HEK293 (cell line): ENCODE data around the gene CCDC24.
A peak's percentile ranks its signal among the peaks of the same experiment; 100 is the strongest.

Experiments
- EGR2 ChIP-seq: fragments of 450-650 bp; formaldehyde crosslinking; IDR thresholded peaks from 2 replicates; pipeline ENCODE4 v1.5.1; 2016; ENCODE audit warnings: low read depth, missing biosample characterization, missing genetic modification characterization
- HIC1 ChIP-seq: fragments of 450-650 bp; formaldehyde crosslinking; IDR thresholded peaks from 2 replicates; pipeline ENCODE4 v1.5.1; 2016; ENCODE audit warnings: missing biosample characterization, missing genetic modification characterization
- HOXC10 ChIP-seq: sonication (generic); formaldehyde crosslinking; IDR thresholded peaks from 2 replicates; pipeline ENCODE4 v1.8.1; 2023; ENCODE audit warnings: mild to moderate bottlenecking, missing genetic modification reagents
- HOXD13 ChIP-seq: sonication (generic); formaldehyde crosslinking; IDR thresholded peaks from 2 replicates; pipeline ENCODE4 v1.8.0; 2022; ENCODE audit warnings: missing genetic modification reagents, borderline replicate concordance
- IKZF3 ChIP-seq: fragments of 450-650 bp; IDR thresholded peaks from 2 replicates; pipeline ENCODE4 v1.5.0; 2018; ENCODE audit warnings: missing biosample characterization, mild to moderate bottlenecking, missing genetic modification characterization, moderate library complexity
- KLF10 ChIP-seq: fragments of 450-650 bp; IDR thresholded peaks from 2 replicates; pipeline ENCODE4 v1.5.1; 2018; ENCODE audit warnings: missing biosample characterization, mild to moderate bottlenecking, missing genetic modification characterization
- KLF7 ChIP-seq: fragments of 450-650 bp; formaldehyde crosslinking; IDR thresholded peaks from 2 replicates; pipeline ENCODE4 v1.5.1; 2016; ENCODE audit warnings: missing biosample characterization, missing genetic modification characterization, borderline replicate concordance
- KLF8 ChIP-seq: fragments of 450-650 bp; formaldehyde crosslinking; IDR thresholded peaks from 2 replicates; pipeline ENCODE4 v1.5.1; 2016; ENCODE audit warnings: missing biosample characterization, missing genetic modification characterization
- KLF9 ChIP-seq: fragments of 450-650 bp; formaldehyde crosslinking; IDR thresholded peaks from 2 replicates; pipeline ENCODE4 v1.5.1; 2016; ENCODE audit warnings: missing biosample characterization, missing genetic modification characterization, low read depth
- MEIS1 ChIP-seq: sonication (generic); formaldehyde crosslinking; IDR thresholded peaks from 2 replicates; pipeline ENCODE4 v1.8.1; 2022; ENCODE audit warnings: missing genetic modification reagents, mild to moderate bottlenecking, borderline replicate concordance
- SALL2 ChIP-seq: fragments of 450-650 bp; formaldehyde crosslinking; IDR thresholded peaks from 2 replicates; pipeline ENCODE4 v1.5.0; 2017; ENCODE audit warnings: missing biosample characterization, mild to moderate bottlenecking, missing genetic modification characterization, borderline replicate concordance
- SCRT2 ChIP-seq: fragments of 450-650 bp; formaldehyde crosslinking; IDR thresholded peaks from 2 replicates; pipeline ENCODE4 v1.5.1; 2016; ENCODE audit warnings: missing biosample characterization, missing genetic modification characterization
- SP2 ChIP-seq: fragments of 450-650 bp; formaldehyde crosslinking; IDR thresholded peaks from 2 replicates; pipeline ENCODE4 v1.5.1; 2016; ENCODE audit warnings: missing biosample characterization, missing genetic modification characterization
- ZBTB21 ChIP-seq: fragments of 450-650 bp; formaldehyde crosslinking; IDR thresholded peaks from 2 replicates; pipeline ENCODE4 v1.5.1; 2017; ENCODE audit warnings: missing biosample characterization, missing genetic modification characterization
- ZBTB48 ChIP-seq: fragments of 450-650 bp; formaldehyde crosslinking; IDR thresholded peaks from 2 replicates; pipeline ENCODE4 v1.5.1; 2016; ENCODE audit warnings: missing biosample characterization, missing genetic modification characterization
- ZFP69B ChIP-seq: fragments of 450-650 bp; formaldehyde crosslinking; IDR thresholded peaks from 2 replicates; pipeline ENCODE4 v1.5.1; 2016; ENCODE audit warnings: missing biosample characterization, missing genetic modification characterization
- ZIC2 ChIP-seq: fragments of 450-650 bp; formaldehyde crosslinking; IDR thresholded peaks from 2 replicates; pipeline ENCODE4 v1.5.1; 2016; ENCODE audit warnings: missing biosample characterization, missing genetic modification characterization
- ZNF112 ChIP-seq: fragments of 450-650 bp; formaldehyde crosslinking; IDR thresholded peaks from 2 replicates; pipeline ENCODE4 v1.5.0; 2017; ENCODE audit warnings: missing biosample characterization, missing genetic modification characterization
- ZNF23 ChIP-seq: fragments of 450-650 bp; formaldehyde crosslinking; IDR thresholded peaks from 2 replicates; pipeline ENCODE4 v1.5.1; 2016; ENCODE audit warnings: missing biosample characterization, missing genetic modification characterization, borderline replicate concordance
- ZNF280C ChIP-seq: fragments of 450-650 bp; formaldehyde crosslinking; IDR thresholded peaks from 2 replicates; pipeline ENCODE4 v1.5.1; 2016; ENCODE audit warnings: missing biosample characterization, missing genetic modification characterization
- ZNF341 ChIP-seq: fragments of 450-650 bp; formaldehyde crosslinking; IDR thresholded peaks from 2 replicates; pipeline ENCODE4; 2016; ENCODE audit warnings: low read depth, missing biosample characterization, missing genetic modification characterization
- ZNF350 ChIP-seq: fragments of 450-650 bp; formaldehyde crosslinking; IDR thresholded peaks from 2 replicates; pipeline ENCODE4 v1.5.0; 2017; ENCODE audit warnings: missing biosample characterization, mild to moderate bottlenecking, missing genetic modification characterization
- ZNF362 ChIP-seq: fragments of 450-650 bp; formaldehyde crosslinking; IDR thresholded peaks from 2 replicates; pipeline ENCODE4 v1.5.1; 2016; ENCODE audit warnings: missing biosample characterization, missing genetic modification characterization
- ZNF510 ChIP-seq: fragments of 450-650 bp; formaldehyde crosslinking; IDR thresholded peaks from 2 replicates; pipeline ENCODE4 v1.5.1; 2018; ENCODE audit warnings: mild to moderate bottlenecking, missing genetic modification characterization, missing biosample characterization; ENCODE audit not compliant: insufficient replicate concordance
- ZNF560 ChIP-seq: fragments of 450-650 bp; formaldehyde crosslinking; IDR thresholded peaks from 2 replicates; pipeline ENCODE4 v1.5.1; 2017; ENCODE audit warnings: missing biosample characterization, missing genetic modification characterization, borderline replicate concordance
- ZNF571 ChIP-seq: fragments of 450-650 bp; formaldehyde crosslinking; IDR thresholded peaks from 2 replicates; pipeline ENCODE4 v1.5.0; 2017; ENCODE audit warnings: missing biosample characterization, missing genetic modification characterization
- ZNF610 ChIP-seq: fragments of 450-650 bp; formaldehyde crosslinking; IDR thresholded peaks from 2 replicates; pipeline ENCODE4 v1.5.1; 2016; ENCODE audit warnings: missing biosample characterization, missing genetic modification characterization, borderline replicate concordance
- ZNF639 ChIP-seq: fragments of 450-650 bp; formaldehyde crosslinking; IDR thresholded peaks from 2 replicates; pipeline ENCODE4 v1.5.1; 2016; ENCODE audit warnings: missing biosample characterization, missing genetic modification characterization
- ZNF704 ChIP-seq: fragments of 450-650 bp; formaldehyde crosslinking; IDR thresholded peaks from 2 replicates; pipeline ENCODE4 v1.5.1; 2016; ENCODE audit warnings: missing biosample characterization, missing genetic modification characterization
- ZSCAN18 ChIP-seq: fragments of 450-650 bp; formaldehyde crosslinking; IDR thresholded peaks from 2 replicates; pipeline ENCODE4 v1.5.1; 2016; ENCODE audit warnings: missing biosample characterization, missing genetic modification characterization
- ZSCAN23 ChIP-seq: fragments of 450-650 bp; formaldehyde crosslinking; IDR thresholded peaks from 2 replicates; pipeline ENCODE4 v1.5.1; 2016; ENCODE audit warnings: missing biosample characterization, missing genetic modification characterization

CCDC24 gene

GRCh38 chr1:44031252-44032169 is 40.1 kb downstream of the CCDC24 start, which contains the start of gene SLC6A9 (continued):
- TF ChIP-seq MEIS1 (CRISPR knock-in tag) (no peak), IKZF3 (tag by site-specific recombination) (peak; percentile 80; the same call in 1 of the 2 replicates), ZNF560 (no peak), ZNF639 (tag by site-specific recombination) (no peak), ZSCAN18 (tag by site-specific recombination) (no peak), ZNF610 (tag by site-specific recombination) (peak; percentile 90), KLF9 (tag by site-specific recombination) (no peak; the same call in 1 of the 2 replicates), KLF10 (tag by site-specific recombination) (no peak), HOXC10 (CRISPR knock-in tag) (no peak), KLF8 (tag by site-specific recombination) (no peak), ZSCAN23 (tag by site-specific recombination) (no peak), ZIC2 (tag by site-specific recombination) (peak; percentile 84), HOXD13 (CRISPR knock-in tag) (no peak), ZBTB21 (tag by site-specific recombination) (no peak), ZNF350 (tag by site-specific recombination) (no peak), KLF7 (tag by site-specific recombination) (peak; percentile 55; the same call in 1 of the 2 replicates), EGR2 (tag by site-specific recombination) (no peak), ZNF704 (tag by site-specific recombination) (no peak), ZBTB48 (peak; percentile 66; the same call in 1 of the 2 replicates), ZNF510 (no peak), ZNF112 (tag by site-specific recombination) (no peak), ZNF362 (tag by site-specific recombination) (no peak), SALL2 (tag by site-specific recombination) (no peak), SP2 (tag by site-specific recombination) (peak; percentile 78), HIC1 (tag by site-specific recombination) (no peak), ZNF571 (no peak), SCRT2 (tag by site-specific recombination) (peak; percentile 86), ZNF23 (tag by site-specific recombination) (no peak), ZFP69B (peak; percentile 81), ZNF280C (tag by site-specific recombination) (no peak), ZNF341 (peak; percentile 85)
